ENCODE measurements around the gene DUOXA2.

DUOXA2 gene

DNA sequence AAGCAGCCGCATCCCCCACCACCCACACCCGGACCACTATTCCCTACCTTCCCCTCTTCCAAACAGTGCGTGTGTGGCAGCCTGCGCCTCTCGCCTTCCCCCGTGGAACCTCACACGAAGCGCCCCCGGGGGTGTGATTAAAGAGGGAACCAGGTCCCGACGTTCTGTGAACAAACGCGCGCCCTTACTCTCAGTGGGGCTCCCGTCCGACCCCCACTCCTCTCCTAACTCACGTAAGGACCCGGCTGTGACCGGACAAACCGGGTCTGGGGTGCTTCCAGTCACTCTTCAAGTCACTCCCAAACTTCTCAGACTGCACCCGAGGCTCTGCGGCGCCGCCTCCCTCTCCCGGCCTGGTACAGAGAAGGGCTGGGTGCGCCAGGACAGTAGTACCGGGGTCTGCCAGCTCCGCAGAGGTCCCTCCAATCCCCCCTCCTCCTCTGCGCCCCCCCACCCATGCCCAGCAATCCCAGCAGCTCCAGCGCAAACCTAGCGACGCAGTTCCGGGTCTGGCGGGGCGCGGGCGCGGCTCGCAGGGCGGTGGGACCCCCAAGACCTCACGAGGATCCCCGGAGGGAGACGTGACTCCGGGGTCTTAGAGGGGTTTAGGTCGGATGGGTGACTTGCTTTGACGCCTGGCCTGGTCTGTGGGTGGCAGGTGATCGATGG, 15.0 kb downstream of the DUOXA2 start:
- H3K4me3 ChIP-seq (ENCODE audit: low read length): no peak overlapping the region
- DNase-seq (ENCODE audit: low read depth): no peak
- TF ChIP-seq, protein P1, sequence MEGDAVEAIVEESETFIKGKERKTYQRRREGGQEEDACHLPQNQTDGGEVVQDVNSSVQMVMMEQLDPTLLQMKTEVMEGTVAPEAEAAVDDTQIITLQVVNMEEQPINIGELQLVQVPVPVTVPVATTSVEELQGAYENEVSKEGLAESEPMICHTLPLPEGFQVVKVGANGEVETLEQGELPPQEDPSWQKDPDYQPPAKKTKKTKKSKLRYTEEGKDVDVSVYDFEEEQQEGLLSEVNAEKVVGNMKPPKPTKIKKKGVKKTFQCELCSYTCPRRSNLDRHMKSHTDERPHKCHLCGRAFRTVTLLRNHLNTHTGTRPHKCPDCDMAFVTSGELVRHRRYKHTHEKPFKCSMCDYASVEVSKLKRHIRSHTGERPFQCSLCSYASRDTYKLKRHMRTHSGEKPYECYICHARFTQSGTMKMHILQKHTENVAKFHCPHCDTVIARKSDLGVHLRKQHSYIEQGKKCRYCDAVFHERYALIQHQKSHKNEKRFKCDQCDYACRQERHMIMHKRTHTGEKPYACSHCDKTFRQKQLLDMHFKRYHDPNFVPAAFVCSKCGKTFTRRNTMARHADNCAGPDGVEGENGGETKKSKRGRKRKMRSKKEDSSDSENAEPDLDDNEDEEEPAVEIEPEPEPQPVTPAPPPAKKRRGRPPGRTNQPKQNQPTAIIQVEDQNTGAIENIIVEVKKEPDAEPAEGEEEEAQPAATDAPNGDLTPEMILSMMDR (conservative IDR thresholded peaks at IDR 0.05; ENCODE audit: low read depth, low read length): no peak

DNA sequence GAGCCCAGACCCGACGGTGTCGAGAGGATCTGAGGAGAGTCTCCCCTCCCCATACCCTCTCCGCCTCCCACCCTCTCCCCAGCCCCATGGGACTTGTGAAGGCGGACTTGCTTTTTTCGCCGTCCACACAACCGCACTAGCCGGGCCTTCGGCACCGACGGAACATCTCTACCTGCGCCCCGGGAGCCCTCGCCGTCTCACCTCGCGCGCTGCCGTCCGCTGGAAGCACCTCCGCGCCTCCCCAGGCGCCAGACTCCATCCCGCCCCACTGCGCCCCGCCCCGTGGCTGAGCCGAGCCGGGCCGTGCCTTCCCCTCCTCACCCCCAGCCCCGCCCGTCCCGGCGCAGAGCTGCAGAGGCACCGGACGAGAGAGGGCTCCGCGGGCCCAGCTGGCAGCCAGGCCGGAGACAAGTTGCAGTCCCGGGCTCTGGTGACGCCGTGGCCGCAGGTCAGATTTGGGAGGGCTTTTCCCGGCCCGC, 15.6 kb downstream of the DUOXA2 start, which contains the start of the genes DUOX1 and DUOXA1:
Gene DUOX1, plus strand, starts transcription at position 344 of the 479 bp plus-strand sequence. CDS start 1,973 bp downstream, outside the sequence.
Gene DUOXA1, minus strand, starts transcription at position 229 of the 479 bp plus-strand sequence. CDS start 6,865 bp downstream, outside the sequence.
- DNase-seq (ENCODE audit: low read depth): no peak
- TF ChIP-seq, protein P1 (conservative IDR thresholded peaks at IDR 0.05; ENCODE audit: low read depth, low read length): no peak
- no peak within 1 kb of the TSS for H3K4me3 ChIP-seq (ENCODE audit: low read length)

DNA sequence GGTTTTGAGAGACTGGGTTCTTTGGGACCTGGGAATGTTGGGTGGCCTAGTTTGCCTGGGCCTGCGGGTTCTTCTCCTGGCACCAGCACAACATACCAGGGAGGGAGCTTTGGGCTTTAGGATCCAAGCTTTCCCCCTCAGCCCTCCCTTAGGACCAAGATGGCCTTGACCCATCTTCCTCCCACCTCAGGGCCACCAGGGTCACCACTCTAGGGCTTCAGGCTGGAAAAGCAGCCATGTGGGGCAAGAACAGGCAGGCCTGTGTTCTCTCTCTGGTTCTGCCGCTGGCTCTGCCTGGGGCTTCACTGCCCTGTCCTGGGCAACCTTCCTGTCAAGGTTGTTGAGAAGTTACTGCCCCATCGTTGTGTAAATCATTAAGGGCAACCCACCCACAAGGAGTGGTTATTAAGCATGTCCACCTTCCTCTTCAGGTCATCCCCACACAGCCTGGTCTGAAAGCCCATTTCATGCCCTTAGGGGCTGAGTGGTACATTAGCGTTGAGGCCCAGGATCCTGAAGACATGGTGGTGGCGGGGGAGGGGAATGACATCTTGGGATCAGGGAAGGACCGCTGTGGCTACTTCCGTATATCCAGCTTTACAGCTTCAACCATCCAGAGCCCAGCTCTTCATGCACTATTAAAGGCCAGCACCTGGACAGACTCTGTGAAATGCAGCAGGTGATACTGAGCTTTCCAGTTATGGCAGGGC, 16.3 kb downstream of the DUOXA2 start:
- no peak for DNase-seq (ENCODE audit: low read depth)
- TF ChIP-seq, protein P1 (conservative IDR thresholded peaks at IDR 0.05; ENCODE audit: low read depth, low read length): no peak
- H3K4me3 ChIP-seq (ENCODE audit: low read length): no peak overlapping the region

DNA sequence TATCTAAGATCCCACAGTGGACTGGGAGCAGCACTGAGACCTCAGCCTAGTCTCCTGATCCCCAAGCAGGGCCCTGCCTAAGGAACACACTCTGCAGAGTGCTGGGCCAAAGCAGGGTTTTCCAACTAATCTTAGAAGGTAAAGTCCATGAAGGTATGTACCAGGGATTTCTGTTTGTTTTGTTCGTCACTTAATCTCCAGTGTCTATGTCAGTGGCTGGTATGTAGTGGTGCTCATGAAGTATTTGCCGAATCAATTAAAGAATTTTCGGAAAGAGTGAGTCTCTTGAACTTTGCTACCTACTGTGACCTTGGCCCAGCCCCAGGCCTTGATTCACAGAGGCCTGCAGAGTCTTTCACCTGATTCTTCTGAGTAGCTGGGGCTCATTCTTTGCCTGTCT, 17.4 kb downstream of the DUOXA2 start:
- no peak for DNase-seq (ENCODE audit: low read depth)
- TF ChIP-seq, protein P1 (conservative IDR thresholded peaks at IDR 0.05; ENCODE audit: low read depth, low read length): no peak
- H3K4me3 ChIP-seq (ENCODE audit: low read length): no peak overlapping the region

DNA sequence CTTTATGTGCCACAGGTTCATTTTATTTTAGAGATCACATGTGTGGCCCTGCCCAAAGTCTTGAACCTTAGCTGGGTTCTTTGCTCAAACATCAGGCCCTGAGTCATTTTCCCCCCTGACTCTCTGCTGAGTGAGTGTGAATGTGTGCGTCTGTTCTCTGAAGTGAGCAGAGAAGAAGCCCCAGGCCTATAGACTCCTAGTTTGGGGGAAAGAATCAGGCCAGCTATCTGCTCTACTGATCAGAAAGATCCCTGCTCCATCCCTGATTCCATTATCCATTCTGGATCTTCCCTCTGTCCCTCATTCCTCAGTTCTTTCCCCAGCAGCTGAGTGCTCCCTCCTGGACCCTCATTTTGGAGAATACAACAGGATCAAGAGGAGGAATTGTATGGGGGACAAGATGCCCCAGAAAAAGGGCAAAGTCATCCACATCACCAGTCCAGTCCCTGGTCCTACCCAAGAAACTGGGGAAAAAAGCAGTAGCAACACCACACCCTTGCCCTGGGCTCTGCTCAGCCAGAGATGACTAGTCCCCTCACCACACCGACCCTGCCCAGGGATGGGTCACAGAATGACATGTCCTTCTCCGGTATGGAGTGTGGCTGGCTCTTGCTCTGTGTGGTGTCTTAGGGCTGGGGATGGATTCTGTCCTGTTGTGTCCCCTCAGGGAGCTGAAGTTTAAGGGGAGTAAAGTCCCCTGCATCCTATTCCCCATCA, 18.9 kb downstream of the DUOXA2 start:
- H3K4me3 ChIP-seq (ENCODE audit: low read length): no peak overlapping the region
- DNase-seq (ENCODE audit: low read depth): no peak
- TF ChIP-seq, protein P1 (conservative IDR thresholded peaks at IDR 0.05; ENCODE audit: low read depth, low read length): no peak

DNA sequence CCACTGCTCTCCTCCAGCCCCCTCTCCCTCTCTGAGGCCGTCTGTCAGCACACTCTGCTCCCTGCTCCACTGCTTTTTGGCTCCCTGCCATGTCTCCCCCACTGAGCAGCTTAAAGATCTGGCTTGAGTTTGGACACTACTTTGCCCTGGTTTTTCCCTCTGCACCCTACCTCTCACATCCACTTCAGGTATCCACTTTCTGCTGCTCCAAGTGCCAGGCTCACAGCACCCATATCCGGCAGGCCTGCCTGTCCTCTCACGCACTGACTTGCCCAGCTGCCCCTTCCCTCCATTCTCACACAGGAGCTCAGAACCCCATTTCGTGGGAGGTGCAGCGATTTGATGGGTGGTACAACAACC, 19.4 kb downstream of the DUOXA2 start:
- no peak overlapping the region for H3K4me3 ChIP-seq (ENCODE audit: low read length)
- DNase-seq (ENCODE audit: low read depth): no peak
- TF ChIP-seq, protein P1 (conservative IDR thresholded peaks at IDR 0.05; ENCODE audit: low read depth, low read length): no peak
